K562 (cell line): ENCODE data around the gene LYRM7. TPM values are rescaled to one million over a fixed set of nuclear protein-coding genes. Genes with fewer than 3 reads are reported as not detected.

Experiments used
- ARID2 ChIP-seq: fragments of 450-650 bp; IDR thresholded peaks from 2 replicates; pipeline ENCODE4 v1.6.1; 2017; ENCODE audit warnings: antibody characterized with exemption, mild to moderate bottlenecking
- ATF3 ChIP-seq, 2 experiments: fragments of 450-650 bp in 1 of 2; sonication (generic) in 1 of 2; formaldehyde crosslinking in 1 of 2; IDR thresholded peaks in 1 of 2; conservative IDR thresholded peaks in 1 of 2; 2 replicates each; pipeline versions ENCODE4 v1.6.1 to v1.8.1; 2016 to 2023; ENCODE audit warnings: mild to moderate bottlenecking in 2 of 2, moderate library complexity in 2 of 2, inconsistent platforms in 1 of 2, missing genetic modification reagents in 1 of 2
- CHD2 ChIP-seq: IDR thresholded peaks from 2 replicates; pipeline ENCODE4 v1.6.1; 2011; ENCODE audit warnings: low read depth, low read length
- ELF4 ChIP-seq: fragments of 450-650 bp; formaldehyde crosslinking; IDR thresholded peaks from 2 replicates; pipeline ENCODE4 v1.4.0; 2022; ENCODE audit warnings: missing genetic modification characterization
- FOXA3 ChIP-seq, 2 experiments: fragments of 450-650 bp in 1 of 2; sonication (generic) in 1 of 2; formaldehyde crosslinking; IDR thresholded peaks in 1 of 2; conservative IDR thresholded peaks in 1 of 2; 2 replicates each; pipeline versions ENCODE4 v1.4.0 to v1.8.0; 2020 to 2022; ENCODE audit warnings: mild to moderate bottlenecking in 2 of 2, missing genetic modification reagents in 1 of 2
- FOXM1 ChIP-seq, 2 experiments: fragments of 450-650 bp in 1 of 2; sonication (generic) in 1 of 2; formaldehyde crosslinking in 1 of 2; IDR thresholded peaks; 2 replicates each; pipeline versions ENCODE4 v1.6.1 to v1.9.0; 2017 to 2022; ENCODE audit warnings: low read depth in 2 of 2, mild to moderate bottlenecking in 2 of 2, missing genetic modification reagents in 1 of 2, moderate library complexity in 1 of 2
- HCFC1 ChIP-seq: IDR thresholded peaks from 2 replicates; pipeline ENCODE4 v1.6.1; 2012; ENCODE audit warnings: low read depth, low read length, improper control_type of control experiment
- HMG20B ChIP-seq: fragments of 250-450 bp; sonication (Bioruptor Pico); IDR thresholded peaks from 2 replicates; pipeline ENCODE4 v1.5.0; 2021; ENCODE audit warnings: mild to moderate bottlenecking
- HOXB6 ChIP-seq: fragments of 250-450 bp; sonication (Bioruptor Pico); IDR thresholded peaks from 2 replicates; pipeline ENCODE4 v1.5.1; 2022; ENCODE audit warnings: mild to moderate bottlenecking, borderline replicate concordance
- KLF13 ChIP-seq: fragments of 450-650 bp; IDR thresholded peaks from 2 replicates; pipeline ENCODE4 v1.6.1; 2016; ENCODE audit warnings: missing genetic modification characterization, low read depth, mild to moderate bottlenecking, missing compliant biosample characterization, moderate library complexity, borderline replicate concordance
- MAFF ChIP-seq: IDR thresholded peaks from 2 replicates; pipeline ENCODE4 v1.6.1; 2012; ENCODE audit warnings: low read length, improper control_type of control experiment
- NR2C2 ChIP-seq, 2 experiments: fragments of 200-800 bp in 1 of 2; sonication (Bioruptor generic) in 1 of 2; sonication (generic) in 1 of 2; formaldehyde crosslinking in 1 of 2; IDR thresholded peaks; 2 replicates each; pipeline versions ENCODE4 v1.6.1 to v1.8.0; 2016 to 2022; ENCODE audit warnings: mild to moderate bottlenecking in 1 of 2, missing compliant biosample characterization in 1 of 2, missing genetic modification characterization in 1 of 2, missing genetic modification reagents in 1 of 2
- PKNOX1 ChIP-seq: fragments of 450-650 bp; IDR thresholded peaks from 2 replicates; pipeline ENCODE4 v1.6.1; 2016
- SNIP1 ChIP-seq: fragments of 450-650 bp; IDR thresholded peaks from 2 replicates; pipeline ENCODE4 v1.7.1; 2017; ENCODE audit warnings: low read depth, mild to moderate bottlenecking
- TCF3 ChIP-seq: sonication (generic); formaldehyde crosslinking; IDR thresholded peaks from 2 replicates; pipeline ENCODE4 v1.4.0; 2020; ENCODE audit warnings: mild to moderate bottlenecking, missing genetic modification reagents
- THRAP3 ChIP-seq: fragments of 450-650 bp; IDR thresholded peaks from 2 replicates; pipeline ENCODE4 v1.6.1; 2016; ENCODE audit warnings: mild to moderate bottlenecking, inconsistent platforms, borderline replicate concordance
- YY1 ChIP-seq, 3 experiments: IDR thresholded peaks; 2 replicates each; pipeline ENCODE4 v1.6.1; 2011; ENCODE audit warnings: low read length in 2 of 3, mild to moderate bottlenecking in 2 of 3, moderate library complexity in 2 of 3, borderline replicate concordance in 1 of 3, control low read depth in 1 of 3, low read depth in 1 of 3; ENCODE audit not compliant: insufficient read depth in 3 of 3, insufficient replicate concordance in 2 of 3, control insufficient read depth in 1 of 3, insufficient read length in 1 of 3; ENCODE audit errors: extremely low read depth in 1 of 3
- ZBTB17 ChIP-seq: fragments of 450-650 bp; formaldehyde crosslinking; IDR thresholded peaks from 2 replicates; pipeline ENCODE4 v1.4.0; 2020; ENCODE audit warnings: mild to moderate bottlenecking
- ZNF24 ChIP-seq: fragments of 450-650 bp; IDR thresholded peaks from 2 replicates; pipeline ENCODE4 v1.6.1; 2016
- ZNF3 ChIP-seq: fragments of 250-450 bp; sonication (Bioruptor Pico); IDR thresholded peaks from 2 replicates; pipeline ENCODE4 v1.5.0; 2021; ENCODE audit warnings: mild to moderate bottlenecking, moderate library complexity
- polyA plus RNA-seq, 8 experiments: library from polyadenylated mRNA; depleted of rRNA in 4 of 8; stranded (reverse) in 5 of 8; unstranded in 3 of 8; fragments of >200 nt; fragmentation: Nextera tagmentation in 2 of 8; fragmentation: Illumina TruSeq in 1 of 8; extraction: Ambion mirVana in 2 of 8; extraction: Trizol in 1 of 8; gene quantifications; 2 replicates each; pipeline versions ENCODE4 v1.2.1 to v1.2.3, GENCODE V29; 2011 to 2014; ENCODE audit warnings: inconsistent platforms in 1 of 8, missing spikeins in 1 of 8
- total RNA-seq, 7 experiments: library from RNA; depleted of rRNA in 6 of 7; stranded (reverse); fragments of >200 nt in 6 of 7; fragmentation: Illumina TruSeq in 2 of 7; extraction: Trizol in 2 of 7; gene quantifications; 2 replicates each; pipeline versions ENCODE4 v1.2.1 to v1.2.3, GENCODE V29; 2011 to 2021; ENCODE audit warnings: low replicate concordance in 1 of 7

The LYRM7 gene
- total and polyA plus RNA-seq, 9 of the 15 experiments (the other 6 are each of a cell fraction or from before 2014, with no cell fraction given) = 16.2 to 70.1 (median 33.3) TPM

- TF ChIP-seq PKNOX1 = no peak
- TF ChIP-seq ZBTB17 (CRISPR knock-in tag) = peak; percentile 76
- TF ChIP-seq KLF13 = 0 out of 2 replicates have a peak, but pooled peaks have one; percentile 31
- TF ChIP-seq ATF3 (IDR thresholded peaks at IDR 0.05) = no peak
- TF ChIP-seq ATF3 (CRISPR knock-in tag; conservative IDR thresholded peaks at IDR 0.05) = 0 out of 2 replicates have a peak, but pooled peaks have one; percentile 45
- TF ChIP-seq ARID2 = 0 out of 2 replicates have a peak, but pooled peaks have one; percentile 40
- TF ChIP-seq MAFF = no peak
- 0 out of 2 replicates have a peak, but pooled peaks have one; percentile 4 for TF ChIP-seq SNIP1
- no peak for TF ChIP-seq THRAP3
- TF ChIP-seq FOXA3 (CRISPR knock-in tag; conservative IDR thresholded peaks at IDR 0.05 in 1 of 2, IDR thresholded peaks at IDR 0.05 in 1 of 2) = peak in 1 of 2 experiments; percentile 45; a peak in 1 of 4 replicates
- TF ChIP-seq NR2C2 (CRISPR knock-in tag; IDR thresholded peaks at IDR 0.05) = no peak
- no peak for TF ChIP-seq NR2C2 (tag; IDR thresholded peaks at IDR 0.05)
- no peak for TF ChIP-seq ZNF3
- no peak; the same call in 1 of the 2 replicates for TF ChIP-seq TCF3
- no peak for TF ChIP-seq HCFC1
- peak; percentile 22; the same call in 1 of the 2 replicates for TF ChIP-seq CHD2
- TF ChIP-seq HMG20B (CRISPR knock-in tag) = no peak
- no peak for TF ChIP-seq HOXB6 (CRISPR knock-in tag)
- TF ChIP-seq FOXM1 (IDR thresholded peaks at IDR 0.05; ENCODE audit: low read depth) = no peak
- TF ChIP-seq FOXM1 (CRISPR knock-in tag; IDR thresholded peaks at IDR 0.05; ENCODE audit: low read depth) = peak; percentile 89; the same call in 1 of the 2 replicates
- TF ChIP-seq YY1 (IDR thresholded peaks at IDR 0.05; ENCODE audit: borderline replicate concordance in 1 of 3, control insufficient read depth in 1 of 3, extremely low read depth in 1 of 3, insufficient read depth in 3 of 3, insufficient read length in 1 of 3, insufficient replicate concordance in 2 of 3, low read depth in 1 of 3, low read length in 2 of 3) = peak in 2 of 3 experiments; percentile 33 to 34
- no peak; the same call in 1 of the 2 replicates for TF ChIP-seq ZNF24
- TF ChIP-seq ELF4 (CRISPR knock-in tag) = 0 out of 2 replicates have a peak, but pooled peaks have one; percentile 58
These were observed 6.3 kb upstream of the LYRM7 start (continued) for GRCh38 chr5:131164191-131165118.
